DND-41 (cell line): ENCODE results near the gene ZNF615.
"Not testable (repeated sequence)": the region's sequence is repeated elsewhere in the genome, so short reads cannot be mapped to it uniquely, and the experiment has no call there.

Experiments
- ATAC-seq: fragments of 200-7000 bp; cut with Tn5 transposase; 3 replicates; pipeline ENCODE4 v1.9.1; 2021; ENCODE audit warnings: low read depth; ENCODE audit not compliant: insufficient read depth
- DNase-seq: peaks from one replicate; pipeline ENCODE4 v3.0.0-alpha.2; 2020
- H2AFZ ChIP-seq: 2 replicates; pipeline ENCODE4 v1.6.0; 2012; ENCODE audit warnings: low read depth, low read length
- H3K27ac ChIP-seq: 2 replicates; pipeline ENCODE4 v1.5.1; 2012; ENCODE audit warnings: low read length, inconsistent platforms
- H3K27me3 ChIP-seq: fragments of 200-600 bp; sonication (generic); 2 replicates; pipeline ENCODE4 v1.6.0; 2012; ENCODE audit warnings: low read length, mild to moderate bottlenecking, inconsistent platforms; ENCODE audit not compliant: insufficient read depth, poor library complexity
- H3K36me3 ChIP-seq: 2 replicates; pipeline ENCODE4 v1.5.1; 2012; ENCODE audit warnings: low read length, inconsistent platforms; ENCODE audit not compliant: insufficient read depth
- H3K4me1 ChIP-seq: 2 replicates; pipeline ENCODE4 v1.5.1; 2012; ENCODE audit warnings: mild to moderate bottlenecking, low read length; ENCODE audit not compliant: insufficient read depth
- H3K4me2 ChIP-seq: 2 replicates; pipeline ENCODE4 v1.6.0; 2012; ENCODE audit warnings: mild to moderate bottlenecking, moderate library complexity, low read length, inconsistent platforms; ENCODE audit not compliant: insufficient read depth
- H3K4me3 ChIP-seq, 2 experiments: fragments of 200-600 bp in 1 of 2; shearing (Covaris generic) in 1 of 2; 2 replicates each; pipeline ENCODE4 v1.5.1; 2012 to 2016; ENCODE audit warnings: inconsistent platforms in 2 of 2, low read length in 2 of 2, mild to moderate bottlenecking in 2 of 2, low read depth in 1 of 2, moderate library complexity in 1 of 2
- H3K79me2 ChIP-seq: 2 replicates; pipeline ENCODE4 v1.6.0; 2012; ENCODE audit warnings: low read length, inconsistent platforms; ENCODE audit not compliant: insufficient read depth
- H3K9ac ChIP-seq: 2 replicates; pipeline ENCODE4 v1.6.0; 2012; ENCODE audit warnings: low read depth, mild to moderate bottlenecking, inconsistent platforms, low read length, moderate library complexity
- H3K9me3 ChIP-seq: 2 replicates; pipeline ENCODE4 v1.5.1; 2012; ENCODE audit warnings: low read length, moderate library complexity, mild to moderate bottlenecking, inconsistent platforms; ENCODE audit not compliant: insufficient read depth, severe bottlenecking
- H4K20me1 ChIP-seq: 2 replicates; pipeline ENCODE4 v1.6.0; 2012; ENCODE audit warnings: low read length; ENCODE audit not compliant: insufficient read depth
- EZH2 ChIP-seq: IDR thresholded peaks from 3 replicates; pipeline ENCODE4 v1.6.1; 2012; ENCODE audit warnings: borderline replicate concordance, low read depth, mild to moderate bottlenecking, moderate library complexity, low read length, inconsistent platforms; ENCODE audit not compliant: severe bottlenecking
- TF ChIP-seq, protein P1 (sequence below): IDR thresholded peaks from 2 replicates; pipeline ENCODE4 v1.5.1; 2012; ENCODE audit warnings: borderline replicate concordance, low read length, moderate library complexity, mild to moderate bottlenecking; ENCODE audit not compliant: poor library complexity, severe bottlenecking; ENCODE audit errors: extremely low read depth

ZNF615 gene

DNA sequence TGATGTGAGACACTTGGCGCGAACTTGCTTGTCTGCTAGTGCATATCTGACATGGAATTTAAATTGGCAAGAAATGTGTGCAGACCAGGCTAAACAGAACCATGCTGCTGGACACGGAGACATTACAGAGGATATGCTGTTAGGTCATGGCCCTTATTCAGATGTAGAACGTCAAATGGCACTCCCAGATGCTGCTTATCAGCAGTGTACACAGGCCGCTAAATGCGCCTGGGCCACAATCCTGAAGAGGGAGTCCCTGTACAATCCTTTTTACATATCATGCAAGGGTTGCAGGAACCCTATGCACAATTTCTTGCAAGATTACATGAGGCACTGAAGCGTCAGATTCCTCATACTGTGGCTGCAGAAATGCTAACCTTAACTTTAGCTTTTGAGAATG is 30.7 kb downstream of the ZNF615 start:
- ATAC-seq (no peak), DNase-seq (no peak)
- Histone ChIP-seq H3K79me2 (peaks cover 68% of the 10 kb centered on the region), H3K4me2 (no peak overlapping the region), H3K4me1 (no peaks in the 10 kb centered on the region), H3K27me3 (no peaks in the 10 kb centered on the region), H4K20me1 (no peaks in the 10 kb centered on the region), H3K9ac (no peak overlapping the region), H2AFZ (no peak overlapping the region), H3K27ac (no peak overlapping the region), H3K36me3 (peaks cover 71% of the 10 kb centered on the region), H3K9me3 (peaks cover 76% of the 10 kb centered on the region), H3K4me3 (no peak overlapping the region)
- TF ChIP-seq EZH2: no peak
- TF ChIP-seq, protein P1, sequence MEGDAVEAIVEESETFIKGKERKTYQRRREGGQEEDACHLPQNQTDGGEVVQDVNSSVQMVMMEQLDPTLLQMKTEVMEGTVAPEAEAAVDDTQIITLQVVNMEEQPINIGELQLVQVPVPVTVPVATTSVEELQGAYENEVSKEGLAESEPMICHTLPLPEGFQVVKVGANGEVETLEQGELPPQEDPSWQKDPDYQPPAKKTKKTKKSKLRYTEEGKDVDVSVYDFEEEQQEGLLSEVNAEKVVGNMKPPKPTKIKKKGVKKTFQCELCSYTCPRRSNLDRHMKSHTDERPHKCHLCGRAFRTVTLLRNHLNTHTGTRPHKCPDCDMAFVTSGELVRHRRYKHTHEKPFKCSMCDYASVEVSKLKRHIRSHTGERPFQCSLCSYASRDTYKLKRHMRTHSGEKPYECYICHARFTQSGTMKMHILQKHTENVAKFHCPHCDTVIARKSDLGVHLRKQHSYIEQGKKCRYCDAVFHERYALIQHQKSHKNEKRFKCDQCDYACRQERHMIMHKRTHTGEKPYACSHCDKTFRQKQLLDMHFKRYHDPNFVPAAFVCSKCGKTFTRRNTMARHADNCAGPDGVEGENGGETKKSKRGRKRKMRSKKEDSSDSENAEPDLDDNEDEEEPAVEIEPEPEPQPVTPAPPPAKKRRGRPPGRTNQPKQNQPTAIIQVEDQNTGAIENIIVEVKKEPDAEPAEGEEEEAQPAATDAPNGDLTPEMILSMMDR: no peak

DNA sequence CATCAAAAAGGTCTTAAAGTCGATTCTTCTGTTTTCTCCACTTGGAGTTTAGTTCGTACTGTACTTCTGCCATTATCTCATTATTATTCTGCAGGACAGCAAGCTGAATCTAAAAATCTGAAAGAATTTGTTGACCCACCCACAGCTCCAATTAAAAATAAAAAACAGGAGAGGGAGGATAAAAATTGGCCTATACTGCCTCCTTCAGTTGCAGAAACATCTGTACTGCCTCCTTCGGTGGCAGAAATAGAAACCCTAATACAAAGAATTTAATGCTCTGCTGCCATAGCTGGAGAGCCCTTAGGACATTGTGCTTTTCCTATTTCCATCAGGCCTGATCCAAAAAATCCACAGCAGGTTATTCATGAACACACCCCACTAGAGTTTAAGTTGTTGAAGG is 31.2 kb downstream of the ZNF615 start:
- H2AFZ ChIP-seq: no peak overlapping the region
- peaks cover 63% of the 10 kb centered on the region for H3K79me2 ChIP-seq
- peaks cover 73% of the 10 kb centered on the region for H3K36me3 ChIP-seq
- H3K27ac ChIP-seq: no peak overlapping the region
- H3K9ac ChIP-seq: no peak overlapping the region
- H3K4me3 ChIP-seq: no peak overlapping the region
- ATAC-seq (no peak), DNase-seq (no peak)
- TF ChIP-seq EZH2: no peak
- TF ChIP-seq, protein P1: no peak
- H3K9me3 ChIP-seq: peaks cover 81% of the 10 kb centered on the region
- H3K4me1 ChIP-seq: no peaks in the 10 kb centered on the region
- no peak overlapping the region for H3K4me2 ChIP-seq
- H4K20me1 ChIP-seq: no peaks in the 10 kb centered on the region
- H3K27me3 ChIP-seq: no peaks in the 10 kb centered on the region

DNA sequence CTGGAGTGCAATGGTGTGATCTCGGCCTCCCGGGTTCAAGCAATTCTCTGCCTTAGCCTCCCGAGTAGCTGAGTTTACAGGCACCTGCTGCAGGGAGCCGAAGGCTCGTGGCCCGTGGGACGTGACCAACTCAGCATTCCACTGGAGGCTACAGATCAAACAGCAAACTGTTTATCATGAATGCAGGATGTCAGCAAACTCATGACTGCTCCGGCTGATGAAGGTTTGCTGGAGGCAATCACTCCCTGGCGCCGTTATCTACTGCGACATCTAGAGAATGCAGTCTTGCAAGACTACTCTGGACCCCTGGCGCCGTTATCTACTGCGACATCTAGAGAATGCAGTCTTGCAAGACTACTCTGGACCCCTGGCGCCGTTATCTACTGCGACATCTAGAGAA is 32.2 kb downstream of the ZNF615 start:
- peaks cover 84% of the 10 kb centered on the region for H3K9me3 ChIP-seq
- ATAC-seq: not testable (repeated sequence)

DNA sequence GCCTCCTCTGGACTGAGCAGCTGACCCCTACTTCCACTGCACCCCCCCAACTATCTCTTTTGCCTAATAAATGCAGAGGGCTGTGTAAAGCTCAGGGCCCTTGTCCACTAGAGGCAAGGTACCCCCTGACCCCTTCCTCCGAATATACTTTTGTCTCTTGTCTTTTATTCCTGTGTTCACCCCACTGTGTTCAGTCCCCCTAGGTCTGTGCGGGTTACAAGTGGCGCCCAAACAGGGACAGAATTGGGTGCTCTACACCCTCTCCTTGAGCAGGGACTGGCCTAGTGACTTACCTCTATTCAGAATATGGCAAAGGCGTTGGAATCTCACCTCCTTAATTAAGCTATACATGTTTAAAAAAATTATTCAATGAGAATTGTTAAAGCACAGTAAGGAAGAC is 36.4 kb downstream of the ZNF615 start:
- no peak overlapping the region for H2AFZ ChIP-seq
- peaks cover 91% of the 10 kb centered on the region for H3K36me3 ChIP-seq
- peak overlapping the region in 1 of 2 experiments; percentile 2; a peak in 1 of 4 replicates for H3K4me3 ChIP-seq
- H3K27me3 ChIP-seq: no peaks in the 10 kb centered on the region
- TF ChIP-seq EZH2: no peak
- TF ChIP-seq, protein P1: no peak
- peaks cover 21% of the 10 kb centered on the region for H3K79me2 ChIP-seq
- no peak overlapping the region for H3K27ac ChIP-seq
- no peaks in the 10 kb centered on the region for H4K20me1 ChIP-seq
- no peak overlapping the region for H3K9ac ChIP-seq
- ATAC-seq: no peak
- no peaks in the 10 kb centered on the region for H3K4me1 ChIP-seq
- peak; percentile 50 for DNase-seq
- H3K9me3 ChIP-seq: peaks cover 84% of the 10 kb centered on the region
- no peak overlapping the region for H3K4me2 ChIP-seq

More for the DNA sequence above, 32.2 kb downstream of the ZNF615 start:
- not testable (repeated sequence) for H3K27ac ChIP-seq, H2AFZ ChIP-seq, H3K4me3 ChIP-seq, H3K4me1 ChIP-seq, DNase-seq, H3K9ac ChIP-seq, H3K4me2 ChIP-seq, H4K20me1 ChIP-seq, H3K27me3 ChIP-seq
- Histone ChIP-seq H3K36me3 (peaks cover 76% of the 10 kb centered on the region), H3K79me2 (peaks cover 57% of the 10 kb centered on the region)
